DND-41 (cell line): ENCODE measurements around the gene SEC22A.

ENCODE experiments used
- ATAC-seq: fragments of 200-7000 bp; cut with Tn5 transposase; 3 replicates; pipeline ENCODE4 v1.9.1; 2021; ENCODE audit warnings: low read depth; ENCODE audit not compliant: insufficient read depth
- DNase-seq: peaks from one replicate; pipeline ENCODE4 v3.0.0-alpha.2; 2020
- H2AFZ ChIP-seq: 2 replicates; pipeline ENCODE4 v1.6.0; 2012; ENCODE audit warnings: low read depth, low read length
- H3K27ac ChIP-seq: 2 replicates; pipeline ENCODE4 v1.5.1; 2012; ENCODE audit warnings: low read length, inconsistent platforms
- H3K27me3 ChIP-seq: fragments of 200-600 bp; sonication (generic); 2 replicates; pipeline ENCODE4 v1.6.0; 2012; ENCODE audit warnings: low read length, mild to moderate bottlenecking, inconsistent platforms; ENCODE audit not compliant: insufficient read depth, poor library complexity
- H3K36me3 ChIP-seq: 2 replicates; pipeline ENCODE4 v1.5.1; 2012; ENCODE audit warnings: low read length, inconsistent platforms; ENCODE audit not compliant: insufficient read depth
- H3K4me1 ChIP-seq: 2 replicates; pipeline ENCODE4 v1.5.1; 2012; ENCODE audit warnings: mild to moderate bottlenecking, low read length; ENCODE audit not compliant: insufficient read depth
- H3K4me2 ChIP-seq: 2 replicates; pipeline ENCODE4 v1.6.0; 2012; ENCODE audit warnings: mild to moderate bottlenecking, moderate library complexity, low read length, inconsistent platforms; ENCODE audit not compliant: insufficient read depth
- H3K4me3 ChIP-seq, 2 experiments: fragments of 200-600 bp in 1 of 2; shearing (Covaris generic) in 1 of 2; 2 replicates each; pipeline ENCODE4 v1.5.1; 2012 to 2016; ENCODE audit warnings: inconsistent platforms in 2 of 2, low read length in 2 of 2, mild to moderate bottlenecking in 2 of 2, low read depth in 1 of 2, moderate library complexity in 1 of 2
- H3K79me2 ChIP-seq: 2 replicates; pipeline ENCODE4 v1.6.0; 2012; ENCODE audit warnings: low read length, inconsistent platforms; ENCODE audit not compliant: insufficient read depth
- H3K9ac ChIP-seq: 2 replicates; pipeline ENCODE4 v1.6.0; 2012; ENCODE audit warnings: low read depth, mild to moderate bottlenecking, inconsistent platforms, low read length, moderate library complexity
- H3K9me3 ChIP-seq: 2 replicates; pipeline ENCODE4 v1.5.1; 2012; ENCODE audit warnings: low read length, moderate library complexity, mild to moderate bottlenecking, inconsistent platforms; ENCODE audit not compliant: insufficient read depth, severe bottlenecking
- H4K20me1 ChIP-seq: 2 replicates; pipeline ENCODE4 v1.6.0; 2012; ENCODE audit warnings: low read length; ENCODE audit not compliant: insufficient read depth
- EZH2 ChIP-seq: IDR thresholded peaks from 3 replicates; pipeline ENCODE4 v1.6.1; 2012; ENCODE audit warnings: borderline replicate concordance, low read depth, mild to moderate bottlenecking, moderate library complexity, low read length, inconsistent platforms; ENCODE audit not compliant: severe bottlenecking
- TF ChIP-seq, protein P1 (sequence below): IDR thresholded peaks from 2 replicates; pipeline ENCODE4 v1.5.1; 2012; ENCODE audit warnings: borderline replicate concordance, low read length, moderate library complexity, mild to moderate bottlenecking; ENCODE audit not compliant: poor library complexity, severe bottlenecking; ENCODE audit errors: extremely low read depth

Gene SEC22A

DNA sequence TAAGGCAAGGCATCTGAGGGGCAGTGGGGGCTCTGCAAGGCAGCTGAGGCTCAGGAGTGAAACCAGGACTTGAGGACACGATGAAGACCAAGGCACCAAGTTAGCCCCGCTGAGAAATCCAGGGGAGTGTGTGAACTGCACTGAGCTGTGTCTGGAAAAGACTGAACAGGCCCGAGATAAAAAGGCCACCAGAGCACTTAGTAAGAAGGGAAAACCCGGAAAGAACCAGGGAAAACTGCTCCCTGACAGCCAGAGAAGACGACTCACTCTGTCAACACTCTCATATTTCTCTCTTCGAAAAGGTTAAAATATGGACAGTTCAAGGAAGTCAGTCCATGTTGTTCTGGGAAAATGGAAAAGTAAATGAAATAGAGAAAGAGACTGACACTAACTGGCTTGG, 109.0 kb downstream of the SEC22A start:
- Histone ChIP-seq H3K9me3 (no peaks in the 10 kb centered on the region), H3K4me3 (no peak overlapping the region), H4K20me1 (peaks cover 6% of the 10 kb centered on the region), H3K27me3 (peaks cover 19% of the 10 kb centered on the region), H3K9ac (no peak overlapping the region), H3K4me2 (no peak overlapping the region), H3K27ac (no peak overlapping the region), H3K36me3 (no peaks in the 10 kb centered on the region), H3K79me2 (no peaks in the 10 kb centered on the region), H3K4me1 (no peaks in the 10 kb centered on the region), H2AFZ (no peak overlapping the region)
- ATAC-seq (no peak), DNase-seq (no peak)
- TF ChIP-seq, protein P1, sequence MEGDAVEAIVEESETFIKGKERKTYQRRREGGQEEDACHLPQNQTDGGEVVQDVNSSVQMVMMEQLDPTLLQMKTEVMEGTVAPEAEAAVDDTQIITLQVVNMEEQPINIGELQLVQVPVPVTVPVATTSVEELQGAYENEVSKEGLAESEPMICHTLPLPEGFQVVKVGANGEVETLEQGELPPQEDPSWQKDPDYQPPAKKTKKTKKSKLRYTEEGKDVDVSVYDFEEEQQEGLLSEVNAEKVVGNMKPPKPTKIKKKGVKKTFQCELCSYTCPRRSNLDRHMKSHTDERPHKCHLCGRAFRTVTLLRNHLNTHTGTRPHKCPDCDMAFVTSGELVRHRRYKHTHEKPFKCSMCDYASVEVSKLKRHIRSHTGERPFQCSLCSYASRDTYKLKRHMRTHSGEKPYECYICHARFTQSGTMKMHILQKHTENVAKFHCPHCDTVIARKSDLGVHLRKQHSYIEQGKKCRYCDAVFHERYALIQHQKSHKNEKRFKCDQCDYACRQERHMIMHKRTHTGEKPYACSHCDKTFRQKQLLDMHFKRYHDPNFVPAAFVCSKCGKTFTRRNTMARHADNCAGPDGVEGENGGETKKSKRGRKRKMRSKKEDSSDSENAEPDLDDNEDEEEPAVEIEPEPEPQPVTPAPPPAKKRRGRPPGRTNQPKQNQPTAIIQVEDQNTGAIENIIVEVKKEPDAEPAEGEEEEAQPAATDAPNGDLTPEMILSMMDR = no peak
- TF ChIP-seq EZH2 = no peak

DNA sequence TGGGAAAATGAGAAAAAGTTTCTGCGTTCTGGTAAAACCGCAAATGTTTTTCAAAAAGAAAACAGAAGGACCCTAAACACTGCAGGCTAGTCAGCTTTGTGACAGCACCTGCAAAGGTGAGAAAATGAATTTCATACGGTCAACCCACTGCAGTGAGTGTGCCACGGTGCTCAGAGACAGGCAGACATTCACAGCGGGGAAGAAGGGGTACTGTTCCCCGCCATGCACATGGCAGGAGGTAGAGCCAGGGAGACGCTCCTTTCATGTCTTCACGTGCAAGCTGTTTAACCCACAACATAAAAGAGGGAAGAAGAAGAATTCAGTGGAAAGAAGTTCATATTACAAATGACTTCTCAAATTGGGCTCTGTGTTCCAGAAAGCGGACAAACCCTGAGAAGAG, 109.5 kb downstream of the SEC22A start:
- Histone ChIP-seq H3K9ac (no peak overlapping the region), H3K36me3 (no peaks in the 10 kb centered on the region), H3K4me2 (no peak overlapping the region), H3K79me2 (no peaks in the 10 kb centered on the region), H3K4me3 (no peak overlapping the region), H3K9me3 (no peaks in the 10 kb centered on the region), H2AFZ (no peak overlapping the region), H3K27ac (no peak overlapping the region), H4K20me1 (peaks cover 6% of the 10 kb centered on the region), H3K4me1 (no peaks in the 10 kb centered on the region), H3K27me3 (peaks cover 19% of the 10 kb centered on the region)
- no peak for TF ChIP-seq EZH2
- TF ChIP-seq, protein P1 = no peak
- DNase-seq (no peak), ATAC-seq (no peak)

DNA sequence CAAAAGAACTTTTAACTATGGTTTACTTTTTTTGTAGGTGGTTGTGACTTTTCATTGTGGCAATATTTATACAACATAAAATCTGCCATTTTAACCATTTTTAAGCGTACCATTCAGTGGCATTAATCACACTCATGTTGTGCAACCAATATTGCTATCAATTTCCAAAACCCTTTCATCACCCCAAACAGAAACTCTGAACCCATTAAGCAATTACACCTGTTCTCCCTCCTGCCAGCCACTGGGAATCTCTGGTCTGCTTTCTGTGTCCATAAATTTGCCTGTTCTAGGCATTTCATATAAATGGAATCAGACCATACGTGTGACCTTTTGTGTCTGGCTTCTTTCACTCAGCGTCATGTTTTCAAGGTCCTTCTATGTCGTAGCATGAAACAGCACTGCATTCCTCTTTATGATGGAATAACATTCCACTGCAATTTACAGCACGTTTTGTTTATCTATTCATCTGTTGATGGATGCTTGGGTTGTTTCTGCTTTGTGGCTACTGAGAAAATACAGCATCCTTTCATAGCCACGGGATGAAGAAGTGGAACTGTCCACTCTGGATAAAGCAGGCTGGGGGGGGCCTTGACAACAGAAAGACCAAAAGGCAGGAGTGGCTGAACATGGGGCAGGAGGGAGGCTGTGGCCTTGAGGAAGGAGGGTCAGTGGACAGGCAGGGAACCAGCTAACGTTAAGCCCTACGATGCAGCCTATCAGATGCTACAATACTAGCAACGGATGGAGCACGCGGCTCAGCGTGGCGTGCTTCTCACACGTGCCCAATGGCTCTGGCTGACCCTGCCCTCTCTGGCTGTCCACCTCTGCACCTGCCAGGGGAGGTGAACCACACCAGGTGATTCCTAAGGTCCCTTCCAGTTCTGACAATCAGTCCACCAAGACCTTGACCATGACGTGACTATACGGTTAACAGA, 110.9 kb downstream of the SEC22A start:
- Histone ChIP-seq H3K9me3 (no peaks in the 10 kb centered on the region), H4K20me1 (peaks cover 6% of the 10 kb centered on the region), H3K36me3 (no peaks in the 10 kb centered on the region), H3K4me2 (no peak overlapping the region), H3K4me1 (no peaks in the 10 kb centered on the region), H3K27ac (no peak overlapping the region), H3K9ac (no peak overlapping the region), H2AFZ (no peak overlapping the region), H3K4me3 (no peak overlapping the region), H3K27me3 (peaks cover 15% of the 10 kb centered on the region), H3K79me2 (no peaks in the 10 kb centered on the region)
- ATAC-seq = no peak
- no peak for DNase-seq
- no peak for TF ChIP-seq EZH2
- TF ChIP-seq, protein P1 = no peak
